K562 (cell line): ENCODE measurements around the gene MLANA. TPM values are rescaled to one million over a fixed set of nuclear protein-coding genes. Genes with fewer than 3 reads are reported as not detected.
A peak's percentile ranks its signal among the peaks of the same experiment; 100 is the strongest.

Source experiments
- ARID1B ChIP-seq: fragments of 450-650 bp; IDR thresholded peaks from 2 replicates; pipeline ENCODE4 v1.6.1; 2016; ENCODE audit warnings: antibody characterized with exemption, mild to moderate bottlenecking, inconsistent platforms
- BRCA1 ChIP-seq, 2 experiments: fragments of 450-650 bp in 1 of 2; sonication (generic) in 1 of 2; formaldehyde crosslinking in 1 of 2; IDR thresholded peaks; 2 replicates each; pipeline versions ENCODE4 v1.5.0 to v1.6.1; 2017 to 2020; ENCODE audit warnings: mild to moderate bottlenecking in 1 of 2, missing genetic modification reagents in 1 of 2
- BRD9 ChIP-seq: fragments of 450-650 bp; IDR thresholded peaks from 2 replicates; pipeline ENCODE4 v1.6.1; 2018; ENCODE audit warnings: low read depth; ENCODE audit not compliant: partially characterized antibody
- FOS ChIP-seq: IDR thresholded peaks from 3 replicates; pipeline ENCODE4 v1.6.1; 2011; ENCODE audit not compliant: insufficient read length; ENCODE audit errors: extremely low read depth
- GTF2B ChIP-seq: IDR thresholded peaks from 2 replicates; pipeline ENCODE4 v1.6.1; 2011; ENCODE audit not compliant: insufficient read length; ENCODE audit errors: extremely low read depth
- HOMEZ ChIP-seq: fragments of 250-450 bp; sonication (Bioruptor Pico); IDR thresholded peaks from 2 replicates; pipeline ENCODE4 v1.4.0; 2020; ENCODE audit warnings: mild to moderate bottlenecking, moderate library complexity
- ILF3 ChIP-seq: fragments of 450-650 bp; IDR thresholded peaks from 2 replicates; pipeline ENCODE4 v1.6.1; 2018; ENCODE audit warnings: antibody characterized with exemption, mild to moderate bottlenecking, moderate library complexity, borderline replicate concordance
- PTTG1 ChIP-seq: fragments of 450-650 bp; IDR thresholded peaks from 2 replicates; pipeline ENCODE4 v1.6.1; 2016; ENCODE audit warnings: low read depth, mild to moderate bottlenecking, missing genetic modification characterization, missing compliant biosample characterization
- ZNF431 ChIP-seq: sonication (generic); formaldehyde crosslinking; IDR thresholded peaks from 2 replicates; pipeline ENCODE4 v1.8.0; 2022; ENCODE audit warnings: mild to moderate bottlenecking, missing genetic modification reagents
- polyA plus RNA-seq, 8 experiments: library from polyadenylated mRNA; depleted of rRNA in 4 of 8; stranded (reverse) in 5 of 8; unstranded in 3 of 8; fragments of >200 nt; fragmentation: Nextera tagmentation in 2 of 8; fragmentation: Illumina TruSeq in 1 of 8; extraction: Ambion mirVana in 2 of 8; extraction: Trizol in 1 of 8; gene quantifications; 2 replicates each; pipeline versions ENCODE4 v1.2.1 to v1.2.3, GENCODE V29; 2011 to 2014; ENCODE audit warnings: inconsistent platforms in 1 of 8, missing spikeins in 1 of 8
- total RNA-seq, 7 experiments: library from RNA; depleted of rRNA in 6 of 7; stranded (reverse); fragments of >200 nt in 6 of 7; fragmentation: Illumina TruSeq in 2 of 7; extraction: Trizol in 2 of 7; gene quantifications; 2 replicates each; pipeline versions ENCODE4 v1.2.1 to v1.2.3, GENCODE V29; 2011 to 2021; ENCODE audit warnings: low replicate concordance in 1 of 7
- TF ChIP-seq, protein P1 (sequence below): sonication (generic); formaldehyde crosslinking; IDR thresholded peaks from 2 replicates; pipeline ENCODE4 v1.8.0; 2023; ENCODE audit warnings: missing genetic modification reagents, mild to moderate bottlenecking, borderline replicate concordance

MLANA gene
- total and polyA plus RNA-seq, 9 of the 15 experiments (the other 6 are each of a cell fraction or from before 2014, with no cell fraction given): not detected

- TF ChIP-seq, protein P1, sequence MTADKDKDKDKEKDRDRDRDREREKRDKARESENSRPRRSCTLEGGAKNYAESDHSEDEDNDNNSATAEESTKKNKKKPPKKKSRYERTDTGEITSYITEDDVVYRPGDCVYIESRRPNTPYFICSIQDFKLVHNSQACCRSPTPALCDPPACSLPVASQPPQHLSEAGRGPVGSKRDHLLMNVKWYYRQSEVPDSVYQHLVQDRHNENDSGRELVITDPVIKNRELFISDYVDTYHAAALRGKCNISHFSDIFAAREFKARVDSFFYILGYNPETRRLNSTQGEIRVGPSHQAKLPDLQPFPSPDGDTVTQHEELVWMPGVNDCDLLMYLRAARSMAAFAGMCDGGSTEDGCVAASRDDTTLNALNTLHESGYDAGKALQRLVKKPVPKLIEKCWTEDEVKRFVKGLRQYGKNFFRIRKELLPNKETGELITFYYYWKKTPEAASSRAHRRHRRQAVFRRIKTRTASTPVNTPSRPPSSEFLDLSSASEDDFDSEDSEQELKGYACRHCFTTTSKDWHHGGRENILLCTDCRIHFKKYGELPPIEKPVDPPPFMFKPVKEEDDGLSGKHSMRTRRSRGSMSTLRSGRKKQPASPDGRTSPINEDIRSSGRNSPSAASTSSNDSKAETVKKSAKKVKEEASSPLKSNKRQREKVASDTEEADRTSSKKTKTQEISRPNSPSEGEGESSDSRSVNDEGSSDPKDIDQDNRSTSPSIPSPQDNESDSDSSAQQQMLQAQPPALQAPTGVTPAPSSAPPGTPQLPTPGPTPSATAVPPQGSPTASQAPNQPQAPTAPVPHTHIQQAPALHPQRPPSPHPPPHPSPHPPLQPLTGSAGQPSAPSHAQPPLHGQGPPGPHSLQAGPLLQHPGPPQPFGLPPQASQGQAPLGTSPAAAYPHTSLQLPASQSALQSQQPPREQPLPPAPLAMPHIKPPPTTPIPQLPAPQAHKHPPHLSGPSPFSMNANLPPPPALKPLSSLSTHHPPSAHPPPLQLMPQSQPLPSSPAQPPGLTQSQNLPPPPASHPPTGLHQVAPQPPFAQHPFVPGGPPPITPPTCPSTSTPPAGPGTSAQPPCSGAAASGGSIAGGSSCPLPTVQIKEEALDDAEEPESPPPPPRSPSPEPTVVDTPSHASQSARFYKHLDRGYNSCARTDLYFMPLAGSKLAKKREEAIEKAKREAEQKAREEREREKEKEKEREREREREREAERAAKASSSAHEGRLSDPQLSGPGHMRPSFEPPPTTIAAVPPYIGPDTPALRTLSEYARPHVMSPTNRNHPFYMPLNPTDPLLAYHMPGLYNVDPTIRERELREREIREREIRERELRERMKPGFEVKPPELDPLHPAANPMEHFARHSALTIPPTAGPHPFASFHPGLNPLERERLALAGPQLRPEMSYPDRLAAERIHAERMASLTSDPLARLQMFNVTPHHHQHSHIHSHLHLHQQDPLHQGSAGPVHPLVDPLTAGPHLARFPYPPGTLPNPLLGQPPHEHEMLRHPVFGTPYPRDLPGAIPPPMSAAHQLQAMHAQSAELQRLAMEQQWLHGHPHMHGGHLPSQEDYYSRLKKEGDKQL: no peak
- TF ChIP-seq ZNF431 (no peak), GTF2B (no peak), BRD9 (no peak), ARID1B (peak; percentile 96), ILF3 (no peak), HOMEZ (CRISPR knock-in tag) (no peak), BRCA1 (IDR thresholded peaks at IDR 0.05) (no peak), BRCA1 (CRISPR knock-in tag; IDR thresholded peaks at IDR 0.05) (no peak), PTTG1 (tag) (no peak), FOS (peak; percentile 75)
These were observed 11.1 kb upstream of the MLANA start (continued) for GRCh38 chr9:5879419-5880181.
